GM06990 (cell line): ENCODE measurements around the gene CSRP3.

Source experiments
- DNase-seq: peaks from one replicate; pipeline ENCODE4 v3.0.0-alpha.2; 2011; ENCODE audit not compliant: insufficient read length; ENCODE audit errors: extremely low read depth
- H3K27me3 ChIP-seq: replicated peaks from 2 replicates; pipeline ENCODE4 v1.6.0; 2011; ENCODE audit warnings: low read length; ENCODE audit not compliant: control insufficient read depth, insufficient read depth
- H3K36me3 ChIP-seq: 2 replicates; pipeline ENCODE4 v1.5.1; 2011; ENCODE audit warnings: low read length; ENCODE audit not compliant: control insufficient read depth, insufficient read depth
- H3K4me3 ChIP-seq: replicated peaks from 2 replicates; pipeline ENCODE4 v1.5.1; 2011; ENCODE audit warnings: low read depth, mild to moderate bottlenecking, control low read depth, low read length
- CTCF ChIP-seq: IDR thresholded peaks from 2 replicates; pipeline ENCODE4 v1.5.1; 2011; ENCODE audit warnings: low read length, control low read depth, mild to moderate bottlenecking, inconsistent platforms; ENCODE audit not compliant: insufficient read depth, poor library complexity, severe bottlenecking

The CSRP3 gene

DNA sequence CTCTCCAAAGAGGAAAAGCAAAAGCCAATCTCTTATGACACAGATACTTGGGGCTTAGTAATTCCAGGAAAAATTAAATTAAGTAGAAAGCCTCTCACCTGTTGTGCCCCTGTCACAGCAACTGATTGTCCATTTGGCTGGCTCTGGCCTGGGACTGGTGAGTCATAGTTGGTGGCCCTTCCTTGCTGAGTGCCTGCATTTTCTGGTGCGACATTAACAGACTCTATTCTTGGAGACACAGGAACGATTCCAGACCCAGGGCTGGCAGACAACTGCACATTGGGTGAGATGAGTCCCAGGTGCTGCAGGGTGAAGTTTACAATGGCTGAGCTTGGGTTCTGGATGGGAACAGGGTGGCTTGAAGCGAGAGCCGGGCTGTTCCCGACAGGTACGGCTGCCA, 23.3 kb upstream of the CSRP3 start:
- H3K27me3 ChIP-seq: no peaks in the 10 kb centered on the region
- no peak overlapping the region for H3K4me3 ChIP-seq
- no peak for TF ChIP-seq CTCF
- H3K36me3 ChIP-seq: peaks cover 13% of the 10 kb centered on the region
- no peak for DNase-seq

DNA sequence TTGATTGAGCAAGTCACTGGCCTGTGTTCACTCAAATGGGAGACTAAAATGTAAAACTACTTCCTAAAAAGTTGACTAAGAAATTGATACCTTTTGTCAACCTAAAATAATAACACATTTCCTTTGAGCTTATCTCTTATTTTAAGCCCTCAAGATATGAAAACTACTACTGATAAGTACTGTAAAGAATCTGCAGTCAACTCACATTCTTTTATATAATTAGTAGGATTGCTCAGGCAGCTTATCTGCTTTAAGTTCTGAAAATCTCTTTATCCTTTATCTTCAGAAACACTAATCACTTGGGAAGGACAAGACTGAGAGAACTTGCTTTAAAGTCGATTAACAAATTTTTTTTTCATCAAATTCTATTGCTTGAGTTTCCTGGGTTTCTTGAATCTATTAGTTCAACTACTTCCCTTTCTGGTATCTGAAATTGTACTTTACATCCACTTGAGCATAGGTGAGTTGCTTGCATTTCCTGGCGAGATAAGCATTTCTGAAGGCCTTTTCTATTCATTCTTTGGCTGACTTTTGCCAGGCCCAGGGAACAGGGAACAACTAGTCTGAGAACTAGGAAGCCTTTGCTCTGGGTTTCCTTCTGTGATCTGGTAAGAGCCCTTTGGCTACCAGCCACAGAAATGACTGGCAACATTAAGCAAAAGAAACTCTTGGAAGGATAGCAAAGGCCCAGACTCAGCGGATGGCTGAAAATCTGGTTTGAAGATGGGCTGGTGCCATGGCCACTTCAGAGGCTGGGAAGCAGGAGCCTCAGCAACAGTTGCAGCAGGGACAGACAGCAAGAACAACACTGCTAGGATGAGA, 19.3 kb upstream of the CSRP3 start:
- no peak overlapping the region for H3K4me3 ChIP-seq
- H3K36me3 ChIP-seq: peaks cover 5% of the 10 kb centered on the region
- no peak for DNase-seq
- no peak for TF ChIP-seq CTCF
- no peaks in the 10 kb centered on the region for H3K27me3 ChIP-seq

DNA sequence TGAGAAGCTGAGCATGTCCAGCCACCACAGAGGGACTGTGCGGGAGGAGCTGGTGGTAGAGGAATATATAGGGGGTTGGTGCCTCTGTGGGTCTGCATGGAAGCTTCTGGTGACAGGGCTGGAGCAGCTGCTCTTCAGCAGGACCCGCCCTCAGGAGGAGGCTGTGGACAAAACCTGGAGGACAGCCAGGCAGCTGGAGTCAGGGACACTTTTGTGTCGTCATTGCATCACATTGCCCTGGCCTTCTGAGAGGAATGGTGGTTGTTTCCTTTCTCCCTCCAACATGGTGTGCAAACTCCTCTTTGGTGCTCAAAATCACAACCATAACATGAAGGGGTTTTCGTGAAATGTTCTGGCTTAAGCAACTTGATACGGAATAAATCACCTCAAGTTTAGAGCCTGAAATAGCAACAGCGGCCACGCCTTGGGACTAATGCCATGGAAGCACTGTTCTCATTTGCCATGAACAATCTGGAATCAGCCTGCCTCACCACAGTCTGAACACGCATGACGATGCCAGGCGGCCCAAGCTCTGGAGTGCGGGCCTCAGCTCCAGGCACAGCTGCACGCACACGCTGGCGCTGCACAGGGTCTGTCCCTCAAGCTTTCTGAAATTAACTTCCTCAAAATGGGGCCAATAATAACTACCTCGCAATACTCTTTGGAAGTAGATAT, 17.1 kb upstream of the CSRP3 start:
- Histone ChIP-seq H3K27me3 (no peaks in the 10 kb centered on the region; the same call in 1 of the 2 replicates), H3K4me3 (no peak overlapping the region), H3K36me3 (no peaks in the 10 kb centered on the region; the same call in 1 of the 2 replicates)
- DNase-seq: no peak
- TF ChIP-seq CTCF: no peak

GRCh38 chr11:19218216-19218615, 16.4 kb upstream of the CSRP3 start:
- Histone ChIP-seq H3K27me3 (no peaks in the 10 kb centered on the region; the same call in 1 of the 2 replicates), H3K4me3 (no peak overlapping the region), H3K36me3 (no peaks in the 10 kb centered on the region; the same call in 1 of the 2 replicates)
- TF ChIP-seq CTCF: no peak
- no peak for DNase-seq

GRCh38 chr11:19216709-19217374, 15.1 kb upstream of the CSRP3 start:
- TF ChIP-seq CTCF: no peak
- DNase-seq: no peak
- Histone ChIP-seq H3K36me3 (no peaks in the 10 kb centered on the region), H3K27me3 (no peaks in the 10 kb centered on the region; the same call in 1 of the 2 replicates), H3K4me3 (no peak overlapping the region)
